Glutamatergic neuron (in vitro differentiated cells): ENCODE results near the gene TAGLN3. TPM values are rescaled to one million over a fixed set of nuclear protein-coding genes. Genes with fewer than 3 reads are reported as not detected.

Source experiments
- DNase-seq: peaks from one replicate; pipeline ENCODE4 v3.0.0; 2022
- H3K27ac Mint-ChIP-seq: one replicate; pipeline ENCODE4 v1.8.0; 2020; ENCODE audit warnings: mild to moderate bottlenecking, mixed read lengths, inconsistent platforms; ENCODE audit not compliant: unreplicated experiment
- H3K27me3 Mint-ChIP-seq: one replicate; pipeline ENCODE4 v1.8.0; 2020; ENCODE audit warnings: mild to moderate bottlenecking, moderate library complexity, mixed read lengths, inconsistent platforms; ENCODE audit not compliant: unreplicated experiment
- H3K36me3 Mint-ChIP-seq: one replicate; pipeline ENCODE4 v1.8.0; 2020; ENCODE audit warnings: mild to moderate bottlenecking, mixed read lengths, inconsistent platforms; ENCODE audit not compliant: unreplicated experiment
- H3K4me1 Mint-ChIP-seq: one replicate; pipeline ENCODE4 v1.8.0; 2020; ENCODE audit warnings: mild to moderate bottlenecking, low read depth, mixed read lengths, inconsistent platforms; ENCODE audit not compliant: unreplicated experiment
- H3K4me3 Mint-ChIP-seq: one replicate; pipeline ENCODE4 v1.8.0; 2020; ENCODE audit warnings: mild to moderate bottlenecking, mixed read lengths, inconsistent platforms; ENCODE audit not compliant: unreplicated experiment
- H3K9me3 Mint-ChIP-seq: one replicate; pipeline ENCODE4 v1.8.0; 2020; ENCODE audit warnings: mild to moderate bottlenecking, moderate library complexity, mixed read lengths, inconsistent platforms; ENCODE audit not compliant: unreplicated experiment
- CTCF ChIP-seq: fragments of 200-600 bp; sonication (generic); IDR thresholded peaks from one replicate; pipeline ENCODE4 v1.5.0; 2021; ENCODE audit not compliant: partially characterized antibody, unreplicated experiment
- total RNA-seq: library from RNA; stranded (reverse); fragmentation: NEBNext Ultra II Directional; extraction: Animal tissue kit (Norgen Biotek cat#: 25700); gene quantifications from one replicate; pipeline ENCODE4 v1.2.1, GENCODE V29; 2021; ENCODE audit not compliant: unreplicated experiment

Gene TAGLN3
- total RNA-seq, 1 donor from 2014 or later: 819 TPM

DNA sequence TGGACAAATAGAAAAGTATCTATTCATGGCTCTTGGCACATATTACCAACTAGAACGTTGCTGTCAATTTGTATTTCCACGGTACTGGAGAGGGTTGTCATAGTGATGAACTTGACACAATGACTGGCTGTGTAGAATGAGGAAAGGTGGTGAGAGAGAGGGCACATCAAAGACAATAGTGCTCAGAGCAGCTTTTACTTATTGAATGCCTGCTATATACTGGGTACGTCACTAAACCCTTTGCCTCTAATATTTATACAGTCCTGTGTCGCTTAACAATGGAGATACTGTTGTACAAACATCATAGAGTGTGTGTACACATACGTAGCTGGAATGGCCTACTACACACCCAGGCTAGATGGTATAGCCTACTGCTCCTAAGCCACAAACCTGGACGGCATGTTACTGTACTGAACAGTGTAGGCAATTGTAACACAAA is 44.1 kb downstream of the TAGLN3 start:
- no peaks in the 10 kb centered on the region for H3K4me1 Mint-ChIP-seq
- no peak for TF ChIP-seq CTCF
- H3K4me3 Mint-ChIP-seq: no peak overlapping the region
- H3K36me3 Mint-ChIP-seq: no peaks in the 10 kb centered on the region
- H3K9me3 Mint-ChIP-seq: no peaks in the 10 kb centered on the region
- no peak overlapping the region for H3K27ac Mint-ChIP-seq
- no peak for DNase-seq
- no peaks in the 10 kb centered on the region for H3K27me3 Mint-ChIP-seq

GRCh38 chr3:112043621-112044201 is 45.0 kb downstream of the TAGLN3 start:
- no peaks in the 10 kb centered on the region for H3K4me1 Mint-ChIP-seq
- H3K9me3 Mint-ChIP-seq: no peaks in the 10 kb centered on the region
- peak; percentile 31 for DNase-seq
- no peaks in the 10 kb centered on the region for H3K36me3 Mint-ChIP-seq
- peak; percentile 93 for TF ChIP-seq CTCF
- H3K27ac Mint-ChIP-seq: no peak overlapping the region
- no peak overlapping the region for H3K4me3 Mint-ChIP-seq
- H3K27me3 Mint-ChIP-seq: no peaks in the 10 kb centered on the region

- H3K4me1 Mint-ChIP-seq: no peaks in the 10 kb centered on the region
- DNase-seq: no peak
- no peak overlapping the region for H3K27ac Mint-ChIP-seq
- no peaks in the 10 kb centered on the region for H3K36me3 Mint-ChIP-seq
- H3K4me3 Mint-ChIP-seq: no peak overlapping the region
- H3K27me3 Mint-ChIP-seq: no peaks in the 10 kb centered on the region
- peaks cover 1% of the 10 kb centered on the region for H3K9me3 Mint-ChIP-seq
- TF ChIP-seq CTCF: no peak
These were observed 47.9 kb downstream of the TAGLN3 start for GRCh38 chr3:112046599-112046998.

- TF ChIP-seq CTCF: no peak
- H3K4me1 Mint-ChIP-seq: no peaks in the 10 kb centered on the region
- no peak overlapping the region for H3K27ac Mint-ChIP-seq
- no peaks in the 10 kb centered on the region for H3K27me3 Mint-ChIP-seq
- DNase-seq: no peak
- no peak overlapping the region for H3K4me3 Mint-ChIP-seq
- H3K36me3 Mint-ChIP-seq: no peaks in the 10 kb centered on the region
- H3K9me3 Mint-ChIP-seq: peaks cover 1% of the 10 kb centered on the region
These were observed 48.5 kb downstream of the TAGLN3 start for GRCh38 chr3:112047264-112047663.

DNA sequence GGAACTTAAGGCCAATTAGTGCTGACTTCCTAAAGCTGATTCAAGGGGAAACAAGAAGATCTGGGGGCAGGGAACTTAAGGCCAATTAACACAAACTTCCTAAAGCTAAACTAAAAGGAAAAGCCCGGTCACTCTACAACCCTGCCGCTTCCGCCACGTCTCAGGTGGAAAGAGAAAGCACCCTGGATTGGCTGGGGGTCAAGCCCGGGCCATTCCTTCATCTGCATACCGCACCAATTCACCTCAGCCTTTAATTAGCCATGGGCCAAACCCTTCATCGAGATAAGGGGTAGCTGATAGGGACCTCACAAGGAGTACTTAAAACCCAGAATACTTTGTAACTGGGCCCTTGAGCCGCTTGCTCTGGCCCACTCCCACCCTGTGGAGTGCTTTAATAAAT is 50.2 kb downstream of the TAGLN3 start:
- no peak for DNase-seq
- H3K27me3 Mint-ChIP-seq: no peaks in the 10 kb centered on the region
- no peak for TF ChIP-seq CTCF

More for the DNA sequence above, 50.2 kb downstream of the TAGLN3 start:
- Mint-ChIP-seq H3K36me3 (no peaks in the 10 kb centered on the region), H3K27ac (no peak overlapping the region), H3K4me3 (no peak overlapping the region), H3K9me3 (peaks cover 1% of the 10 kb centered on the region), H3K4me1 (no peaks in the 10 kb centered on the region)
